NK-92 (cell line): ENCODE results near the gene LILRA2.
"Not testable (repeated sequence)": the region's sequence is repeated elsewhere in the genome, so short reads cannot be mapped to it uniquely, and the experiment has no call there.

ENCODE experiments used
- DNase-seq: peaks from one replicate; lab custom pipeline; 2025; ENCODE audit not compliant: unreplicated experiment; lab: John Stamatoyannopoulos, UW

The LILRA2 gene

GRCh38 chr19:54570316-54570715, 3.3 kb upstream of the LILRA2 start:
- DNase-seq, result no peak

- not testable (repeated sequence) for DNase-seq
These were observed 1.6 kb upstream of the LILRA2 start for GRCh38 chr19:54571715-54572615.

GRCh38 chr19:54572696-54573311, 786 bp upstream of the LILRA2 start:
- no peak for DNase-seq

- no peak for DNase-seq
These were observed 461 bp downstream of the LILRA2 start for GRCh38 chr19:54574051-54574450.

GRCh38 chr19:54574527-54575056, 1.0 kb downstream of the LILRA2 start:
- no peak for DNase-seq

GRCh38 chr19:54575205-54575604, 1.6 kb downstream of the LILRA2 start:
- DNase-seq, result not testable (repeated sequence)

- no peak for DNase-seq
These were observed 2.9 kb downstream of the LILRA2 start for GRCh38 chr19:54576411-54576976.

GRCh38 chr19:54577334-54577733, 3.7 kb downstream of the LILRA2 start:
- no peak for DNase-seq

- not testable (repeated sequence) for DNase-seq
These were observed 4.7 kb downstream of the LILRA2 start for GRCh38 chr19:54578268-54578667.

GRCh38 chr19:54586397-54586796, 12.8 kb downstream of the LILRA2 start:
- no peak for DNase-seq

GRCh38 chr19:54587026-54587425, 13.4 kb downstream of the LILRA2 start:
- no peak for DNase-seq

GRCh38 chr19:54593445-54593844, 19.9 kb downstream of the LILRA2 start, which contains the start of gene LILRA1:
Gene LILRA1 (plus strand): TSS chr19:54593632. CDS start chr19:54594245, 613 bp downstream.
- not testable (repeated sequence) for DNase-seq

- not testable (repeated sequence) for DNase-seq
These were observed 20.5 kb downstream of the LILRA2 start for GRCh38 chr19:54593931-54594626.

GRCh38 chr19:54594737-54595136, 21.1 kb downstream of the LILRA2 start:
- DNase-seq, result no peak

- DNase-seq, result not testable (repeated sequence)
These were observed 22.3 kb downstream of the LILRA2 start for GRCh38 chr19:54595680-54596436.

GRCh38 chr19:54600212-54600611, 26.6 kb downstream of the LILRA2 start:
- no peak for DNase-seq

- DNase-seq, result no peak
These were observed 32.6 kb downstream of the LILRA2 start for GRCh38 chr19:54606230-54606629.

- no peak for DNase-seq
These were observed 33.5 kb downstream of the LILRA2 start for GRCh38 chr19:54606891-54607784.

GRCh38 chr19:54607785-54608150, 34.2 kb downstream of the LILRA2 start:
- DNase-seq, result no peak
